Bronchial epithelial cell (primary cell): Measurements from ENCODE around the gene SEC14L5. TPM values are rescaled to one million over a fixed set of nuclear protein-coding genes. Genes with fewer than 3 reads are reported as not detected.

Source experiments
- DNase-seq: peaks from one replicate; pipeline ENCODE4 v3.0.0-alpha.2; 2010; ENCODE audit warnings: low read depth
- FAIRE-seq: peaks from 2 replicates; lab custom pipeline; 2011; peaks lifted over from hg19 to GRCh38; lab: Jason Lieb, UNC
- H3K27me3 ChIP-seq: 2 replicates; pipeline ENCODE4 v1.5.1; 2011; ENCODE audit warnings: low read length; ENCODE audit not compliant: control insufficient read depth, insufficient read depth
- H3K36me3 ChIP-seq: 2 replicates; pipeline ENCODE4 v1.5.1; 2011; ENCODE audit warnings: low read length; ENCODE audit not compliant: control insufficient read depth, insufficient read depth
- H3K4me3 ChIP-seq: 2 replicates; pipeline ENCODE4 v1.5.1; 2011; ENCODE audit warnings: mild to moderate bottlenecking, low read depth, low read length, control low read depth
- total RNA-seq: library from RNA; depleted of rRNA; stranded (reverse); fragments of >200 nt; gene quantifications from 2 replicates; pipeline ENCODE4 v1.2.1, GENCODE V29; 2014
- TF ChIP-seq, protein P1 (sequence below): IDR thresholded peaks from 2 replicates; pipeline ENCODE4 v1.5.1; 2011; ENCODE audit warnings: mild to moderate bottlenecking, moderate library complexity, low read length, control low read depth, inconsistent platforms; ENCODE audit not compliant: insufficient read depth, severe bottlenecking

Gene SEC14L5
- total RNA-seq, 1 donor from 2014 or later, result under 0.01 TPM

DNA sequence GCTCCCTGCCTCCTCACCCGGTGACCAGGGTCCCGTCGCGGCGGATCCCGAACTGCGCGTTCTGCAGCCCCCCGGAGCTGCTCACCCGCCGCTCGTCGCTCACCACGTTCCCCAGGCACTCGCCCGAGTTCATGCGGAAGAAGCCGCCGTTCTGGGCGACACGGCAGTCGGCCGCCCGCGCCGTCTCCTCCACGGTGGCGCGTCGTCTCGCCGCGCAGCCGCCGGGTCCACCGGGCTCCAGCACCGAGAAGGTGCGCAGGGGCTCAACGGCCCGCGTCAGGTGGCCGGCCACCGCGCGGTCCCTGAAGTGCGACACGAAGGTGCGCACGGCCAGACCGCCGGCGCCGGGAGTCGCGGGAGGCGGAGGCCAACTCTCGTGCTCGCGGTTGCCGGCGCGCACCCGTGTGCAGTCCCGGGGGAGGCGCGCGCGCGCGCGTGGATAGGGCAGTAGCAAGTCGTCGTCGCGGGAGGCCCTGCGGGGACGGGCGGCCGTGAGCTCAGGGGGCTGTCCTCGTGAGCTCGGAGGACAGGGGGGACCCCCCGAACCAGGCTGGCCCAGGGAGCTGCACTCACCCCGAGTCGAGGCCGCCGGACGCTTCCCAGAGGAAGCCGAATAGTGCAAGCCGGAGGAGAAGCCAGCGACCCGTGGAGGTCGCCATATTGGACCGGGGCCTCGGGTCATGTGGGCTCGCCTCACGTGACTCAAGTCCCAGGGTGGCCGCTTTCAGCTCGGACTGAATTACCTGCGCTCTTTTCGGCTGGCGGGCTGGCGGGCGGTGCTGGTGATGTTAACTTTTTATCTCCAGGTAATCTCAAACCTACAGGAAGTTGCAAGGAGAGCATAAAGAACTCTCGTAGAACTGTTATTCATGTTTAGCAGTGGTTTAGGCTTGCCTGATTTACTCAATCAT, 75.4 kb downstream of the SEC14L5 start, which contains the start of gene NAGPA:
Gene NAGPA, minus strand, starts transcription at position 680 of the 911 bp plus-strand sequence. Its CDS starts 21 bp downstream, at position 659.
- Histone ChIP-seq H3K27me3 (no peaks in the 10 kb centered on the region), H3K36me3 (peaks cover 2% of the 10 kb centered on the region)
- no peak for FAIRE-seq

DNA sequence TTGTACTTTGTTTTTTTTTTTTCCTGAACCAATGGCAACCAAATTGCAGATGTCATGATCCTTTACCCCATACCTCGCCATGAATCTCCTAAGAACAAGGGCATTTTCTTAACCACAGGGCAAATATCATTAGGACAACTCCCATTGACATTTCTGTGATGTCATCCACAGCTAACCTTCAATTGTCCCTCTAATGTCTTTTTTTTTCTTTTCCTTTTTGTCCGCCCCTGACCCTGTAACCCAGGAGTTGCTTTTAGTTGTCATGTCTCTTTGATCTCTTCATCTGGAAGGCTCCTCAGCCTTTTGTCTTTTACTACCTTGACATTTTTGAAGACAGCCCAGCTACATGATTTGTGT, 76.0 kb downstream of the SEC14L5 start:
- Histone ChIP-seq H3K27me3 (no peaks in the 10 kb centered on the region), H3K36me3 (peaks cover 2% of the 10 kb centered on the region), H3K4me3 (peak overlapping the region; percentile 70)
- no peak for DNase-seq
- TF ChIP-seq, protein P1, sequence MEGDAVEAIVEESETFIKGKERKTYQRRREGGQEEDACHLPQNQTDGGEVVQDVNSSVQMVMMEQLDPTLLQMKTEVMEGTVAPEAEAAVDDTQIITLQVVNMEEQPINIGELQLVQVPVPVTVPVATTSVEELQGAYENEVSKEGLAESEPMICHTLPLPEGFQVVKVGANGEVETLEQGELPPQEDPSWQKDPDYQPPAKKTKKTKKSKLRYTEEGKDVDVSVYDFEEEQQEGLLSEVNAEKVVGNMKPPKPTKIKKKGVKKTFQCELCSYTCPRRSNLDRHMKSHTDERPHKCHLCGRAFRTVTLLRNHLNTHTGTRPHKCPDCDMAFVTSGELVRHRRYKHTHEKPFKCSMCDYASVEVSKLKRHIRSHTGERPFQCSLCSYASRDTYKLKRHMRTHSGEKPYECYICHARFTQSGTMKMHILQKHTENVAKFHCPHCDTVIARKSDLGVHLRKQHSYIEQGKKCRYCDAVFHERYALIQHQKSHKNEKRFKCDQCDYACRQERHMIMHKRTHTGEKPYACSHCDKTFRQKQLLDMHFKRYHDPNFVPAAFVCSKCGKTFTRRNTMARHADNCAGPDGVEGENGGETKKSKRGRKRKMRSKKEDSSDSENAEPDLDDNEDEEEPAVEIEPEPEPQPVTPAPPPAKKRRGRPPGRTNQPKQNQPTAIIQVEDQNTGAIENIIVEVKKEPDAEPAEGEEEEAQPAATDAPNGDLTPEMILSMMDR, result no peak
- no peak for FAIRE-seq

More for the DNA sequence above, 75.4 kb downstream of the SEC14L5 start, which contains the start of gene NAGPA:
- TF ChIP-seq, protein P1, result no peak
- peak; percentile 57 for DNase-seq
- peak within 1 kb of the TSS; percentile 70 for H3K4me3 ChIP-seq

DNA sequence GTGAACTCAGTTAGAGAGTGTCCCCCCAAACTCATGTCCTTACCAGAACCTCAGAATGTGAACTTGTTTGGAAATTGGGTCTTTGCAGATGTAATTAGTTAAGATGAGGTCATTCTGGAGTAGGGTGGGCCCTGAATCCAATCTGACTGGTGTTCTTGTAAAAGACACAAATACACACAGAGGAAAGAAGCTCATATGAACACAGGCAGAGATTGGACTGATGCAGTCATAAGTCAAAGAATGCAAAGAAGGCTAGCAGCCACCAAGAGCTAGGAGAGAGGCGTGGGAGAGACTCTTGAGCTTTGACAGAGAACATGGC, 77.7 kb downstream of the SEC14L5 start:
- Histone ChIP-seq H3K4me3 (no peak overlapping the region), H3K27me3 (peaks cover 2% of the 10 kb centered on the region), H3K36me3 (peaks cover 2% of the 10 kb centered on the region)
- TF ChIP-seq, protein P1, result no peak
- no peak for DNase-seq
- no peak for FAIRE-seq

DNA sequence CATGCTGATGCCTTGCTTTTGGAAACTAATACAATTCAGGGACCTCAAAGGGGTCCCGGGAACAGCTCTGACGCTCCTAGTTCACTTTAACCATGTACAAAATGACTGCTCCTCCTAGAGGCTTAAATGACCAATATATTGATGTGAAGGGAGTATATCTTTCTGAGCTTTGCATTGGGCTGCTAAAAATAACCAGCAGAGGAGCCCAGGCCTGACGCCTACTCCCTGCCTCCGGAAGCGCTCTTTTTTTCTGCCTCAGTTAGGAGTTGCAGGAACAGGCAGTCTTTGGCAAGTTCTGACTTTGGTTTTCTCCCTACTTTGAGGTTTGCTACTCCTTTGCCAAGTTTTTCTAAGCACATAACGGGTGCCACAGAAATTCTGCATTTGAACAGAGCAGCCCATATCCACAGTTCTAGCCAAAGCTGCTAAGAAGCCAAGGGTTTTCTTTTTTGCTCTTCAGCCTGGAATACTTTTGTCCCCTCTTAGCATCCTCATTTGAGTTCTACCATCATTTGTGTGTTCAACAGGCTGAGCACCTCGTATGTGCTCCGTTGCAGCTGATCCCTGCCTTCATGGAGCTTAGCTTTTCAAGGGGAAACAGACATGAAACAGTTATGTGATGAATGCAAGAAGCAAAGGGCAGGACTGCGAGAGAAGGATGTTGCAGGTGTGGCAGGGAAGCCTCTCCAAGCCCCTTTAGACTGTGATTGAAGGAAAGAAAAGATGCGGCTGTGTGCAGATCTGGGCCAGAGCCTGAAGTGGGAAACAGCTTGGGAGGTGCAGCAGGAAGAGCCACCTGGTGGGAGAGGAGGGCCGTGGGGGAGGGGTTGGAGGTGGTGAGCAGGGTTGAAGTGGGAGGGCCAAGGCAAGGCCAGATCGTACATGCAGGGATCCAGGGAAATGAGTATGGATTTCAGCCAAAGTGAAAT, 78.4 kb downstream of the SEC14L5 start:
- peaks cover 2% of the 10 kb centered on the region for H3K36me3 ChIP-seq
- H3K27me3 ChIP-seq, result peaks cover 2% of the 10 kb centered on the region
- peak; percentile 15 for DNase-seq
- no peak for FAIRE-seq
- no peak overlapping the region for H3K4me3 ChIP-seq
- TF ChIP-seq, protein P1, result no peak

DNA sequence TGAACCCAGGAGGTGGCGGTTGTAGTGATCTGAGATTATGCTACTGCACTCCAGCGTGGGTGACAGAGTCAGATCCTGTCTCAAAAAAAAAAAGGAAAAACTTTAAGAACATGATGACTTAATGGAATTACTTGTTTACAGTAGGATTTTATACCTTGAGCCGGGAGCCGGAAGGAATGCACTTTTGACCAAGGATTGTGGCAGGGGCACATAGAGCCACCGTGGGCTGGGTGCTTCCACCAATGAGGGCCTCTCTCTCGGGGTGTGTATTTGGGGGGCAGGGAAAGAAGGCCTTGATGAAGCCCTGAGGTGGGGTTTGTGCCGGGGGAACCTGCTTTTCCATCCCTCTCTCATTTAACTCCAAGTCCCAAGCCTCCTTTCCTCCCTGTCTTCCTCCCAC, 82.3 kb downstream of the SEC14L5 start:
- no peak overlapping the region for H3K4me3 ChIP-seq
- DNase-seq, result no peak
- no peaks in the 10 kb centered on the region for H3K36me3 ChIP-seq
- TF ChIP-seq, protein P1, result no peak
- FAIRE-seq, result no peak
- H3K27me3 ChIP-seq, result peaks cover 2% of the 10 kb centered on the region
